ENCODE results near the gene RNF150. TPM values are rescaled to one million over a fixed set of nuclear protein-coding genes. Genes with fewer than 3 reads are reported as not detected.

RNF150 gene
- total RNA-seq, 1 donor from 2014 or later = under 0.01 TPM

DNA sequence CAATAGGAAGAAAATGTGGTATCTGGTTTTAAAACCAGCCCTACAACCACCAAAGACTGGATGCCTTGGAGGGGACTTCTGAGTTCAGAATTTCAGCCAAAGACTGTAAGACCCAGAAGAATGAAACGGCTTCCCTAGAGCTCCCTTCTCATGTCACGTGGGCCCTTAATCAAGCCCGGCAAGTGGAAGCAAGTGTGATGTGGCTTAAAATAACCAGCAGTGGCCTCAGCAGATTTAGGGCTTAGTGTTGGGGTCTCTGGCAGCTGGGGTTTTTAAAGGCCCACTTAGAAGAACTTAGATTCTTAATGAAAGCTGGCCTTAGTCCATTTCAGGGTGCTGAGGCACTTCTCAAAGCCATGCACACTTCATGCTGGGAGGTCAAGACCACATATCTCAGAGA, 265.9 kb downstream of the RNF150 start:
- no peak for DNase-seq (ENCODE audit: low read depth in 2 of 2)

DNA sequence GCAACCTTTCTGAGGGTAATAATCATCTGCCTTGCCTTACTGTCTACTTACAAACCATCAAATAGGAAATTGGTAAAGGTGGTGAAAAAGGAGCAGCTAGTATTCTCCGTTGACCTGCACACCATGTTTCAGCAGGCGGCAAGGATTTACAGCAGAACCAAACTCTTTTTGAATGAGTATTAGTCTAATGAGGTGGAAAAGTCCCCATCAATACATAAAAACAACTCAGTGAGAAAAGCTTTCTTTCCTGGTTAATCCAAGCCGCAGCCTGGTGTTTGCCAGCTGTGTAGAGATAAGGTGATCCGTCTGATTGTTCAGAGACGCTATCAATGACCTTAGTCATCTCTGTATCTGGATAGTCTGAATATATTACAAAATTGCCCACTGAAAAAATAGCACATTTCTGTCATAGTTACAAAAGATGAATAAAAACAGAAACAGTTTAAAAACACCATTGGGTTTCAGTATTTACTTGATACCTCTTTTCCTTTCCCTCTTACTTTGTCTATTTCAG, 266.7 kb downstream of the RNF150 start:
- no peak for DNase-seq (ENCODE audit: low read depth in 2 of 2)

DNA sequence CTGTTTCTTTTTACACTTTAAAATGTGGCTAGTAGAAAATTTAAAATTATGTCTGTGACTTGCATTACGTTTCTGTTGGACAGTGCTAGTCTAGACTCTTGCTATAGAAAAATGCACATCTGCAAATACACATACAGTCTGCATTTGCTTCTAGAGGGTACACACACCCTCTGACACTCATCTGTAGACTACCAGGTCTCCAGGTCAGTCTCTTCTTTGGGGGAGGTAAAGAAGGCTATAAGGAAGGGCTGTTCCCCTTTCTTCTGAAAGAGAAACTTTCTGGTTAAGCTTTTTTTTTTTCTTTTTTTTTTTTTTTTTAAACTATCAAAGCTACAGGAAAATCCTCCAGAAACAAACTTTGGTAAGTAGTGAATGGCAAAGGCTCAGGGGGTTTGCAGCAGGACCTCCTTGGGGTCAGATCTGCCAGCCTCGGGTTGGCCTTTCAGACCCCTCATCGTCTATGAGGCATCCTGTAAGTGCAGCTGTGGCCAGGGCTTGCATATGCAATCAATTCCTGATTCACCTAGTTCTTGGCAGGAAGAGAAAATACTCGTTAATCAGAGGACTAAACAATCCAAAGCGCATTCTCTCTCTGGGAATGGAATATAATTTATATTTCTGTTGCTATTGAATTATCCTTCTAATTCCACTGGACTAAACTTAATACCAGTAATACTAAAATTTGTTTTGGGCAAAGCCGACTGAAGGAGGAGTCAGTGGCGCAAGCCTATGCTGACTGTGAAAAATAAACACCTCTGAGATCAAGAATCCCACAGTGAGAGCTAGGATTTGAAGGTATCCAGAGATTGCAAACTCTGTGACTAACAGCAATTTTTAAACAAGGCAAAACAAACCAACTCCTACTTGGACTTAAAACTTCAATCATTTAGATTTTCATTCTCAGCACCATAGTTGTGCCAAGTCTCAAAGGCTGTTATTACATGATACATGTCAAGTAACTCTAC, 267.7 kb downstream of the RNF150 start:
- DNase-seq (ENCODE audit: low read depth in 2 of 2) = no peak

DNA sequence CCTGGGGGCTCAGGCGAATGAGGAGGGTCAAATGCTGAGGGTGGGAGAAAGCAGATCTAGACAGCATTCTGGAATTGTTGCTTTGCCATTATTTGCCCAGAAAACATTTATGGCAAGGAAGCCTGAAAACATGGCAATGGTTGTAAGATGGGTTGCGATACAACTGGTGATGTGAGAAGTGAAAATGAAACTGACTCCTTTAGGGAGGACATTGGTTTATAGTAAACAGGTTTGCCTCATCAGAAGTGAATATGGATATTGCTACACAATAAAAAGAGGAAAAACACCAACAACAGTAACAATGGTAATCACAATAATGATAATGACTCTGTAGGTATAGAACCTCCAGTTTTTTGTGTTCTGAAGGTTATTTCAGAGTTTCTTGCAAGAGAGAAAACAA, 270.1 kb downstream of the RNF150 start:
- DNase-seq (ENCODE audit: low read depth in 2 of 2) = no peak

DNA sequence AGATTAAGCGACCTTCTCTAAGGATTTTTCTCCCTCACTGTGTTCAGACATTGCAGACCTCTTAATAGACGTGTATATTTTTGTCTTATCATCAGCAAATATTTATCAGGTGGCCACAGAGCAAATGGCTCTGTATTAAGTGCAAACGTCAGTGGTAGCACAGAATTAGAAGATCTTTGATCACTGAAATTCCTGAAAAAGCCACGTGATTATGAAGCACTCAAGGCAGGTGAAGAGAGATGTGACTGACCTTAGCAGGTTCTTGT, 271.2 kb downstream of the RNF150 start:
- DNase-seq (ENCODE audit: low read depth in 2 of 2) = no peak

DNA sequence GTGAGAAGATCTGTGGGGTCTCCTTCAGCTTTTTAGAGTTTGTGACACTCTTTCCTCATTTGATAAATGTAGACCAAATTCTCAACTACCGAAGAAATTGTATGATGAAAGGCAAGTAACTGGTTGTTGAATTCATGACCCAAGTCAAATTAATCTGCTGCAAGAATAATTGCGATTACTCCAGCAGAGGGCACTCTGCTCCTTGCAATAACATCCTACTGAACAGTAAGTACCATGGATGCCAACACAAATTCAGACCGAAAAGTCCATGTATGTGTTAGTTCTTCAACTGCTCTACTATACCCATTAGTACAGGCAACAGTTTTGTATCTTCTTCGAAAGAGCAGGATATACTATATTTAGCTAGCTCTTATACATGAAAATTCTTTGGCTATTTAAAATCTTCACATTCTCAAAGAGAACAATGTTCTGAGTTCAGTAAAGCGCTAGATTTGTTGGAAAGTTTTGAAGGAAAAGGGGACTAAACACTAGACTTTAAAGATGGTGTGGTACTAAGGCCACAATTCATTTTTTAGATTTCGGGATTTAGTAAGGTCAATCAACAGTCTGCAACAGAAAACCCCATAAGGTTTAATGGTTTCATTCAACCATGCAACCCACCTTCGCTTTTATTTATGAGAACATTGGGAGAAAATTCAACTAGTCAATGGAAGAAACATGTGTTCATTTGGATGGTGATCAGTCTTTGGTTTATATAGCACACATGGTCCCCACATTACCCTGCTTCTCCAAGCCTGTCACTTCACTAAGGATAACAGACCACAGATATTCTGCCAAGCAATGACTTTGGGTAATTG, 271.7 kb downstream of the RNF150 start:
- peak; percentile 79 to 88 for DNase-seq (ENCODE audit: low read depth in 2 of 2)

DNA sequence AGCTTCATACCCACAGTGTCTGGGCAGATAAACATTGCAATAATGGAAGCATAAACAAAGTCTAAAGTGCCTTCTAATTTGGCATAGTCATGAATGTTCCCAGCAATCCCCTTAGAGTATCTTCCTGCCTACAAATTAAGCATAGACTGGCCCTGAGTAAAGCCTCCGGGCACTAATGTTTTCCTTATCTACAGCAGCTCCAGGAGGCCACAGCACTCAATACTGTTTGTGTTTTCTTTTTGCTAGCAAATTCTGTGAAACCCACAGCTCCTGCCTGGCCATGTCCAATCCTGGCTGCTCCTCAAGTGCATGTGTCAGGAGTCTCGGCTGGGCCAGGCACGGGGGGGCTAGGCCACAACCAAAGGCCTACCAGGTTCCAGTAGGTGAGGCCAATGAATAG, 274.4 kb downstream of the RNF150 start:
- no peak for DNase-seq (ENCODE audit: low read depth in 2 of 2)

DNA sequence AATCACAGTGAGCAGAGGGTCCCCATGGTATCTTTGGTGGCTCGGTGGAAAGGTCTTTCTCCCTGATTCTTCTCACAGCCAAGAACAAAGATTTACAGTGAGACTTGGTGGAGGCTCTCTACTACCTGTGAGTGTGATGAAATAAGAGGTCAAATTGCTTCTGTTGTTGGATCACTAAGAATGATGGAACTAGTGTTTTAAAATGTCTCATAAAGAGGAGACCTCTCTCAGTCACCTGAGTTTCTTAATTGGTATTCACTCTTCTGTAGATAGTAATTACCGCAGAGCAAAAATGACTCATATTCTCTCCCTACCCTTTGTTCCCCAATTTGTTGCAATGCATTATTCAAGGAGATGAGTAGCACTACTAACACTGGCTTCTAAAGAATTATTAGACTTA, 276.2 kb downstream of the RNF150 start:
- DNase-seq (ENCODE audit: low read depth in 2 of 2) = no peak

DNA sequence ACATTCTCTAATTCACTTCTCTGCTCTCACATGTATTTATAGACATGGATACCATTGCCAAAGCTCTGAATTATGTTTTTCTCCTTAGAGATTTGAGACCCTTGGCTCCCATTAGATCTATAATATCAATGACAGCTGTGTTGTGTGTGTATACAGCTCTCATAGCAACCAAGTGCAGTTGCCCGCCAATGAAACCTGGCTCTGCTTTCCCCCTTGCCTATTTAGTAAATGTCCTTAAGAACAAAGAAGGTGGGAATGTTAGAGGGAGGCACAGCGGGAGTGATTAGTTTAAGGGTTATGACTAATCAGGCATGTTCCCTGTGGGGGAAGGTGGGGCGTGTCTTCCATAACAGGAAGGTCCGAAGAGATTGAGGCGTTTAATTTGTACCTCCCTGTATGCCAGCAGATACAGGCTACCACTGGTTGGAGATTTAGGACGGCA, 276.6 kb downstream of the RNF150 start:
- peak in 1 of 2 donors; percentile 49 for DNase-seq (ENCODE audit: low read depth in 2 of 2)

DNA sequence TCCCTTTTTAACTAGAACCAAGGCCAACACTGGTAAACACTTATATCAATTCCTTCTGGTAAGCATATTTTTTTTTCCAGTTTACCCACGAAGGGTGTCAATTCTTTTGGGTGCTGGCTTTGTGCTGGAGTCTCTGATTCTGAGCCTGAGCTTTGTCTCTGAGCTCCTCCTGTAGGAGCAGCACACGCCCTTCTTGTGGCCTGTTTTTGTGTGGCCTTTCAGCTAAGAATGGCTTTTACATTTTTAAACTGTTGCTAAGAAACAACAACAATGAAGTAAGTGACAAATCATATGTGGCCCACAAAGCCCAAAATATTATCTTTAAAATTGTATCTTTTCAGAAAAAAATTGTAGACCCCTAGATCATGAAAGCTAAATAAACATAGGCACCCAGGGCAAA, 279.1 kb downstream of the RNF150 start:
- no peak for DNase-seq (ENCODE audit: low read depth in 2 of 2)

DNA sequence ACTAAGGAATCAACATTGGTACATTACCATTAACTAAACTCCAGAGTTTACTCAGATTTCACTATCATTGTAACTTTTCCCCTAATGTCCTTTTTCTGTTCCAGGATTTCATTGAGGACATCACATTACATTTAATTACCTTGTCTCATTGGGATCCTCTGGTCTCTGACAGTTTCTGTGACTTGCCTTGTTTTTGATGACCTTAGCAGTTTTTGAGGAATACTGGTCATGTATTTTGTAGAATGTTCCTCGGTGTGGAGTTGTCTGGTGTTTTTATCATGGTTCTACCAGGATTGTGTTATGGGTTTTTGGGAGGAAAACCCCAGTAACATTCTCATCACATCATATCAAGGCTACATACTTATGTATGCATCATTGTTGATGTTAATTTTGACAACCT, 281.5 kb downstream of the RNF150 start:
- DNase-seq (ENCODE audit: low read depth in 2 of 2) = no peak

DNA sequence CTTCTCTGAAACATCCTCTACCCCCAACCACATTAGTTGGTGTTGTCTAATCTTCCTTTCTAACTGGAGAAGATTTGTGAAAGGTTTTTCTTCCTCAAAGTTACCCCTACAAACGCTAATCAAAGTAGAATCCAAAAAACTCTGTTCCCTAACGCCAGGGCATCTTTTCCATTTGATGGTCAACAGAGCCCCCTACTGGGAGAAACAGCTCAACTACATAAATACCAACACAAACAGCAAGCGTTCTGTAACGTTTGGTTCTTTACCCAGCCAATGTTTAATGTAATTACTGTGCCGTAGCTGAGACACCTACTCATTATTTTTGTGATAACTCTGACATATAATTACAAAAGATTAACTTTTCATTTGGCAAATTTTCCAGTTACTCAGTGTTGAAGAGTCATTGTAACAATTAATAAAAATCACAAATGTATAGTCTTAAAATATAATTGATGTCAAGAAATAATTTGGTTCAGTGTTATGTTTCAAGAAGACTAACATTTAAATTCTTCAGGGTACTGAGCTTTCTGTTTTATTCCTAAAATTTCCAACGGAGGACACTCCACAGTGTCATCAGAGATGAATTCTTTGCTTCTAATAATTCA, 282.1 kb downstream of the RNF150 start:
- peak; percentile 66 to 80 for DNase-seq (ENCODE audit: low read depth in 2 of 2)

DNA sequence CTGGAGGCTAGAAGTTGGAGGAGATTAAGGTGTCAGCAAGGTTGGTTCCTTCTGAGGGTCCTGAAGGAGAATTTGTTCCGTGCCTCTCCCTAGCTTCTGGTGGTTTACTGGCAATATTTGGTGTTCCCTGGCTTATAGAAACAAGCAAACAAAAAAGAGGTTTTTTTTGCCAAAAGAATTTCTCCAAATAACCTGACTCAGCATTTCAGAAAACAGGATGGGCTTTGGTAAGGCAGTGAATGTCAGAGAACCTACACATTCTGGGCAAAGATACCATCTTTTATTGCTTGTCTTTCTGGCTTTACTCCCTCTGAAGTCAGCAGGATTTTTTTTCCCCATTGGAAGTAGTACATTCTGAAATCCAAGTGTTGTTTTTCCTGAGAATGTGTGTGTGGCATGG, 283.7 kb downstream of the RNF150 start:
- no peak for DNase-seq (ENCODE audit: low read depth in 2 of 2)

DNA sequence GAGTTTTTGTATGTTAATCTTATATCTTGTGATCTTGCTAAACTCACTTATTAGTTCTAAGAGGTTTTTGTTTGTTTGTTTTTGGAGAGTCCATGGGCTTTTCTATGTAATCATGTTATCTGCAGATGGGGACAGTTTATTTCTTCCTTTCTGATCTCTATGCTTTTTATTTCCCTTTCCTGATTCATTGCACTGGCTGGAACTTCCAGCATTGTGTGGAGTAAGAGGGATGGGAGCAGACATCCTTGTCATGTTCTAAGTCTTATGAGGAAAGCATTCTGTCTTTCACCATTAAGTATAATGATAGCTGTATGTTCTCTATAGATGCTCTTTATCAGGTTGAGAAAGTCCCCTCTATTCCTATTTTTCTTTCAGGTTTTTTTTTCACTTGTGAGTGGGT, 286.5 kb downstream of the RNF150 start:
- no peak for DNase-seq (ENCODE audit: low read depth in 2 of 2)

DNA sequence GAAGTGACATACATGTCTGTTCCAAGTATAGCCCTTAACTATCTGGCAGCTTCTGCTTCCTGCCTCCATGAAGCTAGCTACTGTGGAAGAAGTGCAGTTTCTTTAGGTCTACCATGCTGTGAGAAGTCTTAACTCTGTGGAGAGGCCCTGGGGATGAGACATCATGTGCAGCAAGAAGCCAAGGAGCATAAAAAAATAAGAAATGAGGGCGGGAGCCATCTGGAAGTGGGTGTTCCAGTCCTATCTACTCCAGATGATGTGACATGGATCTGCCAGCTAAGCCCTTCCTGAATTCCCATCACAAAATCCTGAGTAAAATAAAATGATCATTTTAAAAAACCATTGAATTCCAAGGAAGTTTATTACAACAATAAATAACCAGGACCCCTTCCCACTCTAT, 289.2 kb downstream of the RNF150 start:
- DNase-seq (ENCODE audit: low read depth in 2 of 2) = no peak

DNA sequence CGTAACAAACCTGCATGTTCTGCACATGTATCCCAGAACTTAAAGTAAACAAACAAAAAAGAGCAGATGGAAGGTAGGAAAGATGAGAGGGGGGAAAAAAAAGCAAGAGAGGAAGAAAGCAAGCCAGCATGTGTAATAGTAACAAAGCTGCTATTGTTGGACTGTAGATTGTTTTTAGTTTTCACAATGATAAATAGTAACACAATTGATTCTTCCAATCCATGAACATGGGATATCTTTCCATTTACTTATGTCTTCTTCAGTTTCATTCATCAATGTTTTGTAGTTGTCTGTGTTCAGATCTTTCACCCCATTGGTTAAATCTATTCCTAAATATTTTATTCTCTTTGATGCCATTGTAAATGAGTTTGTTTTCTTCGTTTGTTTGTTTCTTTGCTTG, 292.1 kb downstream of the RNF150 start:
- DNase-seq (ENCODE audit: low read depth in 2 of 2) = no peak

DNA sequence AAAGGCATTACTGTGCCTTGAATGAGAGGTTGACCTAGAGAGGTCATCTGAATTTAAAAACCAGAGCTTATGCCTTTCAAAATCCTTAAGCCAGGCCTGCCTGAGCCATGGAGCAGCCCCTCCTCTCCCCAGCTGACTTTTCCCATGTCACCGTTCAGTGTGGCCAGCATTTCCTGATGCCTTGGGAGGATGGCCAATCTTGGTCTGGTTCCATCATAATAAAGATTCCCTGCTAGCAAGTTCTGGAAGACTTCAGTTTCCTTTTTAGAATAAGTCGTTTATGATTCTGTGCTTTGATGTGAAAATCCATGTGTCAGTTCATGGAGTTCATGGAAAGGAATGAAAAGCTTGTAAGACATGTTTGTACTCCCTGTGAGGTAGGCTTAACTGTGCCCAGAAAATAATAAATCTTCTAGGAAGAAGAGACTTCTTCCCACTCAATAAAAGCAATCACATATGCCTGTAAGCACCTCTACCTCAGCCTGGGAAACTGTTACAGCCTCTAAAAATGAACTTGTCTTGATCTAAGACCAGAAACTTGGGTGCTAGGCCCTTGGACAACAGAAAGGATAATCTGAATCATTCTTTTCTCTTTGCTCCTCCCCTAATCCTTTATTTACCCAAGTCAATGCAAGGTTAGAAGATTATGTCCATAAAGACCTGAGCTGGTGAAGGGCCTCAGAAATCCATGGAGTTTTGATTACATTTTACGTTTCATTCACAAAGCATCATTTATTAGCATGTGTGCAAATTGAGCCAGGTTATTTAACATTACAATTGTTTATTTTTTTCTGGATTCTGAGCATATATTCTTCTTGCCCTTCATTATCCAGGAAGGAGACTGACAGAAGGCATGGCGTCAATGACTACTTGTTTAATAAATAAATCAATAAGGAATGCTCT, 293.1 kb downstream of the RNF150 start:
- DNase-seq (ENCODE audit: low read depth in 2 of 2) = no peak

DNA sequence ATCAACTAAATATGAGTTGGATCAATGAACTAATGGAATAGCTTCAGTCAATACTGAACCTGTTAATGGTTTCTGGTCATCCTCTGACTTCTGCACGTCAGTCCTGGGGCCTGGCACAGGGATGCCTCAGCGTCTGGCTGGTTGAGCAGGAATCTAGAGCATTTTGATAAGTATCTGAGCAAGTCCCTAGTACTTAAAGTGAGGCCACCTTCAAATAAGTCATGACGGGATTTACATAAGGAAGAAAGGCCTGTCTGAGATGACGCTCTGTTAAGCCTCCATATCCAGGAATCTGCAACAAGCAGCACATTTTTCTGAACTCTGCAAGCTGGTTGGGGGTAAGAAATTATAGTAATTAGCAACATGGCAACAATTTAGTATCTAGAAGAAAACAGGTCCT, 293.9 kb downstream of the RNF150 start:
- no peak for DNase-seq (ENCODE audit: low read depth in 2 of 2)

DNA sequence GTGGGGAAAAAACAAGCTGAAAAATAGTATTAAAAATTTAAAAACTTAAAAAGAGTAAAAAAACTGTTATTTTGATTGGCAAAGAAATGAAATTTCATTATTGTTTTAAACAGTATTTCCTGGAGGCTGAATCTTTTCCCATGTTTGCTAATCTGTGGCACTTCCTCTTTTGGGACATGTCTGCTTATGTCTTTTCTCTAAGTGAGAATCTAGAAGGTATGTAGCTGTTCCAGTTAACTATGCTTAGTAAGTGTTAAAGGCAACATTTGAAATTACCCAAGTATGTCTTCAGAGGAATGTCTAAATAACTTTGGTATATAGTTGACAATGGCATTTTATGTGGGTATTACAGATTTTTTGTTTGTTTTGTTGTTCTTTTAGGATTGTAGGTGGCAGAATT, 295.5 kb downstream of the RNF150 start:
- peak in 1 of 2 donors; percentile 39 for DNase-seq (ENCODE audit: low read depth in 2 of 2)

DNA sequence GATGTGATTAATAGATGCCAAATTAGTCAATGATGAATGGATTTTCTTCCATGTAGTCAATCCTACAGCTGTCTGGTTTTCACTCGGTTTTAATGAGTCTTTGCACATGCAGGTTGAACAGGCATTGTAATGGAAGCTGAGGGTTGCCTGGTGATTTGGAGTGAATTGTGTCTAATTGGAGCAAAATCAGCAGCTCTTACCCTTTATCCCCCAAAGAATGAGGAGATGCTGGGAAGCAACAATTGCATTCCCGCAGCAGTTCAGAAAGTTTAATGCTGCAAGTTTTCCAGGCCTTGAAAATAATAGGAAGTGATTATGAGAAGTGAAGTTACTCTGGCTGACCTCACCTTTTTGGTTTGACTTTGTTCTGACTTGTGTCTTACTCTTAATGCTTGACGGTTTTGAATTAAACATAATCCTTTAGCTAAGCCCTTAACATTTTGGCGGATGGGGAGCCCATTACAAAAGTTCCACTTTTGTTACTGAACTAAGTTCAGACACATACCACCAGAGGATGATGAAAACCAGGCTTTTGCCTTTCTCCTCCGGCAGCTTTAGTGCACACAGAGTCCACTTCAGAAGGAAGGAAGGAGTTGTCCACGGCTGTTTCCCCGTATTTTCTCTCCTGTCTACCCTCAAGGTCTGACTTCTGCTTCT, 298.3 kb downstream of the RNF150 start:
- DNase-seq (ENCODE audit: low read depth in 2 of 2) = no peak

DNA sequence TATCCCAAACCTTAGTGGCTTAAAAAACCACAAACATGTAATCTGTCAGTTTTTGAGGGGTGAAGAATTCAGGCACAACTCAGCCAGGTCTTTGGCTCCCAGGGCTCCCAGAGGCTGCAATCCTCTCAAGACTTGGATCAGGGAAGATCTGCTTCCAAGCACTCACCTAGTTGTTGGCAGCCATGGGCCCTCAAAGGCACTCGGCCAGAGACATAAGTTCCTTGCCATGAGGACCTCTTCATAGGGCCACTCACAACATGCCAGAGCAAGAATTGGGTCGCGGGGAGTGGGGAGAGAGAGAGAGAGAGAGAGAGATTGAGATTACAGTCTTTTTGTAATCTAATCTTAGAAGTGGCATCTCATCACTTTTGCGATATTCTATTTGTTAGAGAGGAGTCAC, 300.0 kb downstream of the RNF150 start:
- no peak for DNase-seq (ENCODE audit: low read depth in 2 of 2)
